Erythroblast (primary cell): Measurements from ENCODE around the gene LRMDA.

Source experiments
- GATA1 ChIP-seq: IDR thresholded peaks from 2 replicates; pipeline ENCODE4 v1.6.1; 2011; ENCODE audit warnings: low read depth, mild to moderate bottlenecking, control low read depth, low read length, moderate library complexity
- POLR2A ChIP-seq: IDR thresholded peaks from 2 replicates; pipeline ENCODE4 v1.6.1; 2011; ENCODE audit warnings: mild to moderate bottlenecking, low read length

- TF ChIP-seq POLR2A (no peak), GATA1 (no peak)
Measured at GRCh38 chr10:76334255-76334654, 902.8 kb downstream of the LRMDA start.
